22Rv1 (cell line): Measurements from ENCODE around the gene KATNB1.
"Not testable (repeated sequence)": the region's sequence is repeated elsewhere in the genome, so short reads cannot be mapped to it uniquely, and the experiment has no call there.

Source experiments
- H3K27ac ChIP-seq: fragments of 450-650 bp; 2 replicates; pipeline ENCODE4 v1.5.1; 2017
- ZFX ChIP-seq: fragments of 450-650 bp; IDR thresholded peaks from 2 replicates; pipeline ENCODE4 v1.6.1; 2017; ENCODE audit warnings: antibody characterized with exemption, borderline replicate concordance
- TF ChIP-seq, protein P1 (sequence below): fragments of 450-650 bp; IDR thresholded peaks from 2 replicates; pipeline ENCODE4 v1.5.1; 2017; ENCODE audit warnings: mild to moderate bottlenecking

Gene KATNB1

DNA sequence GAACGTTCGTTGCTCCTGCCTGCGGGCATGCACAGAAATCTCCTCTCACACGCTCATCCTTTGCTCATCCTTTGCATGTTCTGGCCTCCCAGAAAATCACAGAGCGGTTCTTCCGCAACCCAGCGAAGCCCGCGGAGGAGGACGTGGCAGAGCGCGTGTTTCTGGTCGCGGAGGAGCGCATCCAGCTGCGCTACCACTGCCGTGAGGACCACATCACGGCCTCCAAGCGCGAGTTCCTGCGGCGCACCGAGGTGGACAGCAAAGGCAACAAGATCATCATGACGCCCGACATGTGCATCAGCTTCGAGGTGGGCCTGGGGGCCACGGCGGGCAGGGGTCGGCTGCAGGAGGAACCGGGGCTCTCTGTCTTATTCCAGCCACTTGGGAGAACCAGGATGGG, 9.6 kb upstream of the KATNB1 start:
- TF ChIP-seq, protein P1, sequence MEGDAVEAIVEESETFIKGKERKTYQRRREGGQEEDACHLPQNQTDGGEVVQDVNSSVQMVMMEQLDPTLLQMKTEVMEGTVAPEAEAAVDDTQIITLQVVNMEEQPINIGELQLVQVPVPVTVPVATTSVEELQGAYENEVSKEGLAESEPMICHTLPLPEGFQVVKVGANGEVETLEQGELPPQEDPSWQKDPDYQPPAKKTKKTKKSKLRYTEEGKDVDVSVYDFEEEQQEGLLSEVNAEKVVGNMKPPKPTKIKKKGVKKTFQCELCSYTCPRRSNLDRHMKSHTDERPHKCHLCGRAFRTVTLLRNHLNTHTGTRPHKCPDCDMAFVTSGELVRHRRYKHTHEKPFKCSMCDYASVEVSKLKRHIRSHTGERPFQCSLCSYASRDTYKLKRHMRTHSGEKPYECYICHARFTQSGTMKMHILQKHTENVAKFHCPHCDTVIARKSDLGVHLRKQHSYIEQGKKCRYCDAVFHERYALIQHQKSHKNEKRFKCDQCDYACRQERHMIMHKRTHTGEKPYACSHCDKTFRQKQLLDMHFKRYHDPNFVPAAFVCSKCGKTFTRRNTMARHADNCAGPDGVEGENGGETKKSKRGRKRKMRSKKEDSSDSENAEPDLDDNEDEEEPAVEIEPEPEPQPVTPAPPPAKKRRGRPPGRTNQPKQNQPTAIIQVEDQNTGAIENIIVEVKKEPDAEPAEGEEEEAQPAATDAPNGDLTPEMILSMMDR = no peak
- TF ChIP-seq ZFX = no peak
- H3K27ac ChIP-seq = no peak overlapping the region

DNA sequence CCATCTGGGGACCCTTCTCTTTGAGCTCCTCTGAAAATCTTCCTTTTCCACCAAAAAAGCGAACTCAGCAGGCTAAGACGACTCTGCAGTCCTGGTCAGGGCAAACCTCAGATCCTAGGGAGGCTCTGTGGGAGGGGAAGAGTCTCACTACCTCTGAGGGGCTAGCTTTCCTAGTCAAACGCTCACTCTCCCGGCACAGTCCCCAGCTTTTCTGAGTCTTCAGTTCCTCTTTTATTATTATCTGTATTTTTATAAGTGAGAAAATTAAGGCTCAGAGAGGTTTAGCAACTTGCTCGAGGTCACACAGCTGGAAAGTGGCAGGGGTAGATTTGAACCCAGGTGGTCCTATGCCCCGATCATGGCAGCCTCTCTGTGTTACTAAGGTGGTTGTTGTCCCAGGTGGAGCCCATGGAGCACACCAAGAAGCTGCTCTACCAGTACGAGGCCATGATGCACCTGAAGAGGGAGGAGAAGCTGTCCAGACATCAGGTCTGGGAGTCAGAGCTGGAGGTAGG, 9.1 kb upstream of the KATNB1 start:
- no peak overlapping the region for H3K27ac ChIP-seq
- TF ChIP-seq, protein P1 = no peak
- TF ChIP-seq ZFX = no peak

DNA sequence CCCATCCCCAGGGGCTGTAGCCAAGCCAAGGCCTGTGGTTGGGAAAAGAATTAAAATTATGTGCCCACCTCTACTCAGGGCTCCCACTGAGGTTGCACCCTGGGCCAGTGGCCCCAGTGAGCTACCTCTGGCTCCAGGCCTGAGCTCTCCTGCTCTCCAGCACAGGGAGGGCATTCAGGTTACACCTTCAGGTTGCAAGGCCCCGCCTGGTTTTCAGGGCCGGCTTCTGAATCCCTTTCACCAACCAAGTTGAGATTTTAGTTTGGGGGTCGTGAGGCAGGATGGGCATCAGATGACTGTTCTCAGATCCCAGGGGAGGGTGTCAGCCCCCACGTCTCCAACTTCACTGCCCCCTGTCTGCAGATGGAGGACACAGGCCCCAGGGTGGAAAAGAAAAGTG, 8.0 kb upstream of the KATNB1 start:
- no peak overlapping the region for H3K27ac ChIP-seq
- TF ChIP-seq, protein P1 = no peak
- TF ChIP-seq ZFX = no peak

DNA sequence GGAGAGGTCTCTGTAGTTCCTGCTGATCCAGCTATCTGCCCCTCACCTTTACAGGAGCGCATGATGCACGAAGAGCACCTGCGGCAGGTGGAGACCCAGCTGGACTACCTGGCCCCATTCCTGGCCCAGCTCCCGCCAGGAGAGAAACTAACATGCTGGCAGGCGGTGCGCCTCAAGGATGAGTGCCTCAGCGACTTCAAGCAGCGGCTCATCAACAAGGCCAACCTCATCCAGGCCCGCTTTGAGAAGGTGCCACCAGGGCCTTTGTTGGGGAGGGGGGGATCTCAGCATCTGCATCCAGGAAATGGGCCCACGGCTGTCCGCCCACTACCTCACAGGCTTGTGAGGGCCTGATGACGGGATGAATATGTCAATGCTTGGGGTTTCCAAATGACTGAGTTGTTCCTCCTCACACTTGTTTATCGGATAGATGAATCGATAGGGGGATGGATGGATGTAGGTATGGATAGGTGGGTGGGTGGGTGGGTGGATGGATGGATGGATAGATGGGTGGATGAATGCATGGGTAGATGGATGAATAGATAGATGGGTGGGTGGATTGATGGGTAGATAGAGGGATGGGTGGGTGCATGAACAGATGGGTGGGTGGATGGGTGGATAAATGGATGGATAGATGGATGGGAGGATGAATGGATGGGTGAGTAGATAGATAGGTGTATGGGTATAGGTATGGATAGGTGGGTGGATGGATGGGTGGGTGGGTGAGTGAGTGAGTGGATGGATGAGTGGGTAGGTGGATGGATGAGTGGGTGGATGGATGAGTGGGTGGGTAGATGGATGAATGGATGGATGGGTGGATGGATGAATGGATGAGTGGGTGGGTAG, 7.0 kb upstream of the KATNB1 start:
- H3K27ac ChIP-seq = no peak overlapping the region
- TF ChIP-seq, protein P1 = no peak
- TF ChIP-seq ZFX = no peak

DNA sequence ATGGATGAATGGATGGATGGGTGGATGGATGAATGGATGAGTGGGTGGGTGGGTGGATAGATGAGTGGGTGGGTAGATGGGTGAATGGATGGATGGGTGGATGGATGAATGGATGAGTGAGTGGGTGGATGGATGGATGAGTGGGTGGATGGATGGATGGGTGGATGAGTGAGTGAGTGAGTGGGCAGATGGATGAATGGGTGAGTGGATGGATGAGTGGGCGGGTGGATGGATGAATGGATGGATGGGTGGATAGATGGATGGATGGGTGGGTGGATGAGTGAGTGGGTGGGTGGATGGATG, 6.4 kb upstream of the KATNB1 start:
- TF ChIP-seq, protein P1 = no peak
- TF ChIP-seq ZFX = no peak
- H3K27ac ChIP-seq = no peak overlapping the region

DNA sequence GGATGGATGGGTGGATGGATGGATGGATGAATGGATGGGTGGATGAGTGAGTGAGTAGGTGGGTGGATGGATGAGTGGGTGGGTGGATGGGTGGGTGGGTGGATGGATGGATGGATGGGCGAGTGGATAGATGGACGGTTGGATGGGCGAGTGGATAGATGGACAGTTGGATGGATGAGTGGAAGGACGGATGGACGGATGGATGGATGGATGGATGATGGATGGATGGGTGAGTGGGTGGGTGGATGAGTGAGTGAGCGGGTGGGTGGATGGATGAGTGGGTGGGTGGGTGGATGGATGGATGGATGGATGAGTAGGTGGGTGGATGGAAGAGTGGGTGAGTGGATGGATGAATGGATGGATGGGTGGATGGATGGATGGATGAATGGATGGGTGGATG, 5.7 kb upstream of the KATNB1 start:
- not testable (repeated sequence) for H3K27ac ChIP-seq

DNA sequence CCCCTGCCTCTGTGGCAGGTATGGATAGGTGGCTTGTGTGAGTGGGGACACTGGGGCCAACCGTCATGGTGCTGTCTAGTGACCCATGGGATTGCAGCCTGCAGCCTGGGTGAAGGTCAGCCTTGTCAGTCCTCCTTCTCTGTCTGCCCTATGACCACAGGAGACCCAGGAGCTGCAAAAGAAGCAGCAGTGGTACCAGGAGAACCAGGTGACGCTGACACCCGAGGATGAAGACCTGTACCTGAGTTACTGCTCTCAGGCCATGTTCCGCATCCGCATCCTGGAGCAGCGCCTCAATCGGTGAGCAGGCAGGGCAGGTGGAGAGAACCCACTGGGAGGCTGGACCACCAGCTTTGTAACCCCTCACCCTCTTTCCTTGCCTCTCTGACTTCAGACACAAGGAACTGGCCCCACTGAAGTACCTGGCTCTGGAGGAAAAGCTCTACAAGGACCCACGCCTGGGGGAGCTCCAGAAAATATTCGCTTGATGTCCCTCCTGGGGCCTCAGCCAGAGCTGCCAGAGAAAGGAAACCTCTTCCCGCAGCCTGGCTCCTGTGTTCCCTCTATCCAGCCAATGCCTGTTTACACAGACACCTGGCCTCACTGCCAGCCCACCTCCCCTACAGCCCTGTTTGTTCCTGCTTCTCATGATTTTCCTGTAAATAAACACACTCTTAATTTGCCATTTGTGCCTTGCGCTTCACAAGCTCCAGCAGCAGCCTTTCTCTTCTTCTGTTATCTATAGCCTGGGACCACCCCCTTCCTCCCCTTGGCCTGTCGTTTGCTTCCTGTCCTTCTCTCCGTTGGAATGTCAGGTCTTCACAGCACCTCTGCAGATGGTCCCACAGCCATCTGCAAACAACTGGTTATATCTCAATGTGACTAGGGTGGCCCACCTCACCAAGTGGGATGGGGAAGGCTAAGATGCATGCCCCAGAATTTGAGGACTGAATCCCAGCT, 4.5 kb upstream of the KATNB1 start:
- TF ChIP-seq, protein P1 = no peak
- TF ChIP-seq ZFX = no peak
- no peak overlapping the region for H3K27ac ChIP-seq
